GM19468 (cell line): Measurements from ENCODE around the gene CARD10.

Source experiments
- ATAC-seq: cut with Tn5 transposase; IDR thresholded peaks from one replicate; pipeline ENCODE4 v1.9.1; 2021; ENCODE audit warnings: mild to moderate bottlenecking, moderate library complexity, moderate number of reproducible peaks; ENCODE audit not compliant: unreplicated experiment; ENCODE audit errors: extremely low read depth

CARD10 gene

GRCh38 chr22:37489983-37490382 is 29.2 kb downstream of the CARD10 start:
- no peak for ATAC-seq

- ATAC-seq, result no peak
Observed at GRCh38 chr22:37488337-37489135, 30.7 kb downstream of the CARD10 start.

- no peak for ATAC-seq
Observed at GRCh38 chr22:37487571-37487970, 31.6 kb downstream of the CARD10 start.

GRCh38 chr22:37487129-37487528 is 32.1 kb downstream of the CARD10 start:
- ATAC-seq, result no peak

- ATAC-seq, result peak; percentile 56
Observed at GRCh38 chr22:37486224-37486845, 32.9 kb downstream of the CARD10 start, which contains the start of gene MFNG. Gene MFNG, minus strand, starts transcription at chr22:37486384. Its CDS starts 207 bp downstream, at chr22:37486177.

- ATAC-seq, result no peak
Observed at GRCh38 chr22:37485395-37486223, 33.6 kb downstream of the CARD10 start.

- ATAC-seq, result no peak
Observed at GRCh38 chr22:37484480-37485394, 34.5 kb downstream of the CARD10 start.

- ATAC-seq, result no peak
Observed at GRCh38 chr22:37483050-37483449, 36.2 kb downstream of the CARD10 start.

- no peak for ATAC-seq
Observed at GRCh38 chr22:37482244-37482643, 37.0 kb downstream of the CARD10 start.

GRCh38 chr22:37481347-37481907 is 37.8 kb downstream of the CARD10 start:
- ATAC-seq, result no peak

- ATAC-seq, result no peak
Observed at GRCh38 chr22:37480387-37481346, 38.5 kb downstream of the CARD10 start.

- ATAC-seq, result no peak
Observed at GRCh38 chr22:37479196-37479595, 40.0 kb downstream of the CARD10 start.

- no peak for ATAC-seq
Observed at GRCh38 chr22:37476389-37477329, 42.6 kb downstream of the CARD10 start.

GRCh38 chr22:37474447-37475090 is 44.6 kb downstream of the CARD10 start:
- ATAC-seq, result no peak

GRCh38 chr22:37473437-37473946 is 45.7 kb downstream of the CARD10 start:
- no peak for ATAC-seq

GRCh38 chr22:37472418-37473006 is 46.7 kb downstream of the CARD10 start:
- ATAC-seq, result no peak
